ENCODE results near the gene TARDBP. TPM values are rescaled to one million over a fixed set of nuclear protein-coding genes. Genes with fewer than 3 reads are reported as not detected.

Gene TARDBP
- total and polyA plus RNA-seq, 2 experiments from 2014 or later: 80.0 to 129 TPM

DNA sequence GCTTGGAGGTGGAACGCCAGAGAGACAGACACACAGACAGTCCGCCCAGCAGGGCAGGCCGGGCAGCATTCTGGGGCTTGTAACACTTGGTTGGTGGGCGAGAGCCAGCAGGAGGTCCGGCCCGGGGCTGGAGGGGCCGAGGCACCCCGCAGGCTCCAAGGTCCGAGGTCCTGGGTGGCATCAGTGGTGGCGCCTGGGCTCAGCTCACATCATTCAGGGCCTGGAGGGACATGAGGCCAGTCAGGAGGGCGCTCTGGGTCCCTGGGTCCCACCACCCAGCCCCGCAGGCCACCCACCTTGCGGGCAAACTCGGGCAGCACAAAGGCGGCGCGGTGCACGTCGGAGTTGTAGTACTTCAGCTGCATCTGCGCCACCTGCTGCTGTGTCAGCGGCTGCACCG, 42.2 kb downstream of the TARDBP start:
- Histone ChIP-seq H3K4me1 (ENCODE audit: insufficient read depth) (no peaks in the 10 kb centered on the region), H3K27me3 (no peaks in the 10 kb centered on the region), H3K27ac (no peak overlapping the region), H2AFZ (no peak overlapping the region), H3K4me3 (no peak overlapping the region), H3K79me2 (peaks cover 11% of the 10 kb centered on the region), H3K9me3 (ENCODE audit: low read depth) (no peaks in the 10 kb centered on the region), H4K20me1 (ENCODE audit: insufficient read depth, poor library complexity, severe bottlenecking) (no peaks in the 10 kb centered on the region), H3K36me3 (replicated peaks; ENCODE audit: insufficient read depth, low read depth) (no peaks in the 10 kb centered on the region), H3K4me2 (no peak overlapping the region), H3K9me2 (replicated peaks; ENCODE audit: insufficient read depth) (no peaks in the 10 kb centered on the region)
- WGBS (ENCODE audit: low lambda C conversion rate, missing lambda C conversion rate): 96% methylated on average over 17 of the region's 22 CpGs
- TF ChIP-seq EZH2phosphoT487 (IDR thresholded peaks at IDR 0.05; ENCODE audit: low read depth, severe bottlenecking, unreplicated experiment): no peak
- TF ChIP-seq EZH2 (IDR thresholded peaks at IDR 0.05; ENCODE audit: borderline replicate concordance): no peak
- TF ChIP-seq CTCF (IDR thresholded peaks at IDR 0.05; ENCODE audit: poor library complexity): no peak
- no peak for DNase-seq (ENCODE audit: low spot score)

DNA sequence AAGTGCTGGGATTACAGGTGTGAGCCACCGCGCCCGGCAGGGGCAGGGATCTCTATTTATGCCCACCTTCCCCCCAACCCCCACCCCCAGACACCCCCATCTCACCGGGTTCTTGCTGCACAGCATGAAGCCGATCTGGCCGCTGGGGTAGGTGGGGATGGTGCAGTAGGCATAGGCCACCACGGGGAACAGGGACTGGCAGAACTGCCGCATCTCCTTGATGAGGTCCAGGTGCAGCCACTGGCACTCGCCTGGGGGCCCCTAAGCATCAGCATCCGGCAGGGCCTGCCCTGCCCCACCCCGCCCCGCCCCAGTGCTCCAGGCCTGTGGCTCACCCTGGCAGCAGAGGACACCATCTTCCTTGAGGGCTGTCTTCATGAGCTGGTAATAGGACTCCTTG, 43.2 kb downstream of the TARDBP start:
- Histone ChIP-seq H3K27me3 (no peaks in the 10 kb centered on the region), H3K27ac (no peak overlapping the region), H4K20me1 (ENCODE audit: insufficient read depth, poor library complexity, severe bottlenecking) (no peaks in the 10 kb centered on the region), H3K36me3 (replicated peaks; ENCODE audit: insufficient read depth, low read depth) (no peaks in the 10 kb centered on the region), H3K4me3 (no peak overlapping the region), H3K9me2 (replicated peaks; ENCODE audit: insufficient read depth) (no peaks in the 10 kb centered on the region), H3K4me2 (no peak overlapping the region), H3K9me3 (ENCODE audit: low read depth) (no peaks in the 10 kb centered on the region), H3K4me1 (ENCODE audit: insufficient read depth) (no peaks in the 10 kb centered on the region), H2AFZ (no peak overlapping the region), H3K79me2 (peaks cover 11% of the 10 kb centered on the region)
- DNase-seq (ENCODE audit: low spot score): no peak
- TF ChIP-seq EZH2phosphoT487 (IDR thresholded peaks at IDR 0.05; ENCODE audit: low read depth, severe bottlenecking, unreplicated experiment) (no peak), EZH2 (IDR thresholded peaks at IDR 0.05; ENCODE audit: borderline replicate concordance) (no peak), CTCF (IDR thresholded peaks at IDR 0.05; ENCODE audit: poor library complexity) (no peak)
- WGBS (ENCODE audit: low lambda C conversion rate, missing lambda C conversion rate): 97% methylated on average over 4 of the region's 12 CpGs

- peaks cover 16% of the 10 kb centered on the region for H3K79me2 ChIP-seq
- no peak for TF ChIP-seq CTCF (IDR thresholded peaks at IDR 0.05; ENCODE audit: poor library complexity)
- TF ChIP-seq EZH2phosphoT487 (IDR thresholded peaks at IDR 0.05; ENCODE audit: low read depth, severe bottlenecking, unreplicated experiment): no peak
- TF ChIP-seq EZH2 (IDR thresholded peaks at IDR 0.05; ENCODE audit: borderline replicate concordance): no peak
- H3K27me3 ChIP-seq: no peaks in the 10 kb centered on the region
- no peak overlapping the region for H2AFZ ChIP-seq
- no peak overlapping the region for H3K27ac ChIP-seq
- DNase-seq (ENCODE audit: low spot score): no peak
- no peak overlapping the region for H3K4me3 ChIP-seq
- peaks cover 8% of the 10 kb centered on the region for H3K4me1 ChIP-seq (ENCODE audit: insufficient read depth)
- H3K4me2 ChIP-seq: no peak overlapping the region
- no peaks in the 10 kb centered on the region for H3K36me3 ChIP-seq (replicated peaks; ENCODE audit: insufficient read depth, low read depth)
- no peaks in the 10 kb centered on the region for H3K9me2 ChIP-seq (replicated peaks; ENCODE audit: insufficient read depth)
- 95% methylated on average over 7 of the region's 7 CpGs for WGBS (ENCODE audit: low lambda C conversion rate, missing lambda C conversion rate)
- H4K20me1 ChIP-seq (ENCODE audit: insufficient read depth, poor library complexity, severe bottlenecking): no peaks in the 10 kb centered on the region
- no peaks in the 10 kb centered on the region for H3K9me3 ChIP-seq (ENCODE audit: low read depth)
Measured at GRCh38 chr1:11056504-11056903, 44.0 kb downstream of the TARDBP start.

- DNase-seq (ENCODE audit: low spot score): no peak
- TF ChIP-seq EZH2phosphoT487 (IDR thresholded peaks at IDR 0.05; ENCODE audit: low read depth, severe bottlenecking, unreplicated experiment) (no peak), CTCF (IDR thresholded peaks at IDR 0.05; ENCODE audit: poor library complexity) (no peak), EZH2 (IDR thresholded peaks at IDR 0.05; ENCODE audit: borderline replicate concordance) (no peak)
- Histone ChIP-seq H3K4me3 (no peak overlapping the region), H3K27ac (no peak overlapping the region), H3K9me2 (replicated peaks; ENCODE audit: insufficient read depth) (no peaks in the 10 kb centered on the region), H3K9me3 (ENCODE audit: low read depth) (no peaks in the 10 kb centered on the region), H2AFZ (no peak overlapping the region), H3K79me2 (peaks cover 20% of the 10 kb centered on the region), H3K4me2 (no peak overlapping the region), H3K27me3 (no peaks in the 10 kb centered on the region), H4K20me1 (ENCODE audit: insufficient read depth, poor library complexity, severe bottlenecking) (no peaks in the 10 kb centered on the region), H3K4me1 (ENCODE audit: insufficient read depth) (peaks cover 8% of the 10 kb centered on the region), H3K36me3 (replicated peaks; ENCODE audit: insufficient read depth, low read depth) (no peaks in the 10 kb centered on the region)
- 98% methylated on average over 8 of the region's 8 CpGs for WGBS (ENCODE audit: low lambda C conversion rate, missing lambda C conversion rate)
Measured at GRCh38 chr1:11057477-11057876, 45.0 kb downstream of the TARDBP start.

Measured in hepatocyte (in vitro differentiated cells).